Caco-2 (cell line): ENCODE data around the gene PRG2. TPM values are rescaled to one million over a fixed set of nuclear protein-coding genes. Genes with fewer than 3 reads are reported as not detected.

ENCODE experiments used
- BruUV-seq: library from RNA; stranded (reverse); fragments of 400-500 nt; replicated peaks from 2 replicates; lab custom pipeline; 2021; lab: Mats Ljungman, UMichigan
- CTCF ChIA-PET: fragments of 300-600 bp; sonication (Branson Sonifier 250); formaldehyde crosslinking; loops from one replicate; lab custom pipeline; 2022; ENCODE audit warnings: antibody characterized with exemption; lab: Charles Lee
- POLR2A ChIA-PET: fragments of 300-600 bp; sonication (Branson Sonifier 250); formaldehyde crosslinking; loops from one replicate; lab custom pipeline; 2022; ENCODE audit warnings: antibody characterized with exemption; lab: Charles Lee
- DNase-seq, 2 experiments: peaks; one replicate each; pipeline versions ENCODE4 v3.0.0 to v3.0.0-alpha.2; 2020 to 2022
- H3K27me3 ChIP-seq: replicated peaks from 2 replicates; pipeline ENCODE4 v1.6.0; 2011; ENCODE audit warnings: low read length; ENCODE audit not compliant: control insufficient read depth, insufficient read depth
- H3K36me3 ChIP-seq: 2 replicates; pipeline ENCODE4 v1.5.1; 2011; ENCODE audit warnings: low read length; ENCODE audit not compliant: control insufficient read depth, insufficient read depth
- H3K4me1 ChIP-seq: fragments of 250-450 bp; sonication (Bioruptor Pico); 2 replicates; pipeline ENCODE4 v1.5.1; 2020; ENCODE audit warnings: mild to moderate bottlenecking
- H3K4me3 ChIP-seq: 2 replicates; pipeline ENCODE4 v1.5.1; 2011; ENCODE audit warnings: low read depth, mild to moderate bottlenecking, control low read depth, low read length
- H3K9me3 ChIP-seq: fragments of 250-450 bp; sonication (Bioruptor Pico); 2 replicates; pipeline ENCODE4 v1.5.1; 2020; ENCODE audit warnings: mild to moderate bottlenecking, moderate library complexity
- H3K27ac Mint-ChIP-seq: one replicate; pipeline ENCODE4 v1.8.0; 2022; ENCODE audit warnings: mixed read lengths; ENCODE audit not compliant: unreplicated experiment
- H3K27me3 Mint-ChIP-seq: one replicate; pipeline ENCODE4 v1.8.0; 2022; ENCODE audit warnings: mixed read lengths; ENCODE audit not compliant: insufficient read depth, unreplicated experiment
- H3K36me3 Mint-ChIP-seq: one replicate; pipeline ENCODE4 v1.8.0; 2022; ENCODE audit warnings: mild to moderate bottlenecking, mixed read lengths; ENCODE audit not compliant: insufficient read depth, unreplicated experiment
- H3K4me1 Mint-ChIP-seq: one replicate; pipeline ENCODE4 v1.8.0; 2022; ENCODE audit warnings: low read depth, mixed read lengths; ENCODE audit not compliant: unreplicated experiment
- H3K4me3 Mint-ChIP-seq: one replicate; pipeline ENCODE4 v1.8.0; 2022; ENCODE audit warnings: mild to moderate bottlenecking, moderate library complexity, mixed read lengths; ENCODE audit not compliant: unreplicated experiment
- H3K9me3 Mint-ChIP-seq: one replicate; pipeline ENCODE4 v1.8.0; 2022; ENCODE audit warnings: mixed read lengths; ENCODE audit not compliant: unreplicated experiment
- CTCF ChIP-seq, 2 experiments: fragments of 200-600 bp in 1 of 2; IDR thresholded peaks; 1 replicate in 1 of 2; 2 replicates in 1 of 2; pipeline versions ENCODE4 v1.5.1 to v1.8.0; 2011 to 2022; ENCODE audit warnings: antibody characterized with exemption in 1 of 2, control low read depth in 1 of 2, inconsistent platforms in 1 of 2, low read depth in 1 of 2, low read length in 1 of 2, mild to moderate bottlenecking in 1 of 2, moderate library complexity in 1 of 2; ENCODE audit not compliant: insufficient read depth in 1 of 2, severe bottlenecking in 1 of 2, unreplicated experiment in 1 of 2
- intact Hi-C: fragments of 100-400 bp; cut with micrococcal nuclease; formaldehyde crosslinking; loops from one replicate; pipeline ENCODE4 v1.10.0; 2022; ENCODE audit not compliant: unreplicated experiment
- total RNA-seq: library from RNA; stranded (reverse); gene quantifications from 2 replicates; pipeline ENCODE4 v1.2.3, GENCODE V29; 2022

The PRG2 gene
- total RNA-seq, 1 experiment from 2014 or later: not detected

- H3K27ac Mint-ChIP-seq: no peak overlapping the region
- no peaks in the 10 kb centered on the region for H3K4me1 Mint-ChIP-seq
- ChIA-PET CTCF (no interaction called here), POLR2A (no interaction called here)
- no peak overlapping the region for H3K4me3 Mint-ChIP-seq
- DNase-seq: no peak
- no peaks in the 10 kb centered on the region for H3K36me3 Mint-ChIP-seq
- intact Hi-C loops: no loop called here
- peaks cover 18% of the 10 kb centered on the region for H3K27me3 Mint-ChIP-seq
- no peaks in the 10 kb centered on the region for H3K9me3 Mint-ChIP-seq
- H3K4me3 ChIP-seq: no peak overlapping the region
- BruUV-seq: no TSS peak
- H3K4me1 ChIP-seq: no peaks in the 10 kb centered on the region
- no peaks in the 10 kb centered on the region for H3K36me3 ChIP-seq
- H3K9me3 ChIP-seq: no peaks in the 10 kb centered on the region
- no peak for TF ChIP-seq CTCF (IDR thresholded peaks at IDR 0.05; ENCODE audit: insufficient read depth in 1 of 2, low read depth in 1 of 2, low read length in 1 of 2, severe bottlenecking in 1 of 2, unreplicated experiment in 1 of 2)
- H3K27me3 ChIP-seq: no peaks in the 10 kb centered on the region; the same call in 1 of the 2 replicates
Observed at GRCh38 chr11:57421066-57421465, 30.6 kb upstream of the PRG2 start.

GRCh38 chr11:57419146-57419545 lies 28.7 kb upstream of the PRG2 start:
- POLR2A ChIA-PET: no interaction called here
- no peak overlapping the region for H3K4me3 Mint-ChIP-seq
- no TSS peak for BruUV-seq
- TF ChIP-seq CTCF (IDR thresholded peaks at IDR 0.05; ENCODE audit: insufficient read depth in 1 of 2, low read depth in 1 of 2, low read length in 1 of 2, severe bottlenecking in 1 of 2, unreplicated experiment in 1 of 2): no peak
- no peak overlapping the region for H3K27ac Mint-ChIP-seq
- Histone ChIP-seq H3K27me3 (no peaks in the 10 kb centered on the region; the same call in 1 of the 2 replicates), H3K9me3 (no peaks in the 10 kb centered on the region), H3K36me3 (no peaks in the 10 kb centered on the region), H3K4me1 (no peaks in the 10 kb centered on the region), H3K4me3 (no peak overlapping the region)
- peaks cover 21% of the 10 kb centered on the region for H3K27me3 Mint-ChIP-seq
- intact Hi-C loops: no loop called here
- CTCF ChIA-PET: no interaction called here
- no peaks in the 10 kb centered on the region for H3K36me3 Mint-ChIP-seq
- H3K4me1 Mint-ChIP-seq: no peaks in the 10 kb centered on the region
- H3K9me3 Mint-ChIP-seq: no peaks in the 10 kb centered on the region
- DNase-seq: no peak

GRCh38 chr11:57418131-57418530 lies 27.7 kb upstream of the PRG2 start:
- POLR2A ChIA-PET: no interaction called here
- BruUV-seq: no TSS peak
- peaks cover 20% of the 10 kb centered on the region for H3K27me3 Mint-ChIP-seq
- H3K4me3 ChIP-seq: no peak overlapping the region
- CTCF ChIA-PET: no interaction called here
- intact Hi-C loops: no loop called here
- no peaks in the 10 kb centered on the region for H3K9me3 Mint-ChIP-seq
- no peaks in the 10 kb centered on the region for H3K9me3 ChIP-seq
- H3K36me3 Mint-ChIP-seq: no peaks in the 10 kb centered on the region
- no peaks in the 10 kb centered on the region for H3K36me3 ChIP-seq
- H3K4me1 ChIP-seq: no peaks in the 10 kb centered on the region
- no peak for DNase-seq
- TF ChIP-seq CTCF (IDR thresholded peaks at IDR 0.05; ENCODE audit: insufficient read depth in 1 of 2, low read depth in 1 of 2, low read length in 1 of 2, severe bottlenecking in 1 of 2, unreplicated experiment in 1 of 2): no peak
- H3K4me1 Mint-ChIP-seq: peaks cover 7% of the 10 kb centered on the region
- no peaks in the 10 kb centered on the region; the same call in 1 of the 2 replicates for H3K27me3 ChIP-seq
- no peak overlapping the region for H3K4me3 Mint-ChIP-seq
- no peak overlapping the region for H3K27ac Mint-ChIP-seq
